Activated naive CD8-positive, alpha-beta T cell treated with anti-CD3 and anti-CD28 coated beads, Interleukin-2, amount 10 ng/mL, durations not matched to agents 7 days and 5 days (primary cell): ENCODE data around the gene MOK. TPM values are rescaled to one million over a fixed set of nuclear protein-coding genes. Genes with fewer than 3 reads are reported as not detected.

Source experiments
- ATAC-seq: fragments of 150-1000 bp; cut with Tn5 transposase; one replicate; pipeline ENCODE4 v1.10.0; 2021; ENCODE audit warnings: low read depth, moderate library complexity
- POLR2A ChIA-PET: fragments of 350-600 bp; sonication (Branson Sonifier 250); formaldehyde crosslinking; loops from one replicate; lab custom pipeline; 2021; ENCODE audit warnings: antibody characterized with exemption; lab: Charles Lee
- DNase-seq: peaks from one replicate; pipeline ENCODE4 v3.0.0; 2021
- H3K27ac Mint-ChIP-seq: one replicate; pipeline ENCODE4 v1.8.0; 2022; ENCODE audit warnings: mild to moderate bottlenecking, mixed read lengths
- H3K27me3 Mint-ChIP-seq: one replicate; pipeline ENCODE4 v1.8.0; 2022; ENCODE audit warnings: mild to moderate bottlenecking, moderate library complexity, mixed read lengths
- H3K36me3 Mint-ChIP-seq: one replicate; pipeline ENCODE4 v1.8.0; 2021; ENCODE audit warnings: mild to moderate bottlenecking, mixed read lengths
- H3K4me1 Mint-ChIP-seq: one replicate; pipeline ENCODE4 v1.8.0; 2021; ENCODE audit warnings: mixed read lengths
- H3K4me3 Mint-ChIP-seq: one replicate; pipeline ENCODE4 v1.8.0; 2022; ENCODE audit warnings: mild to moderate bottlenecking, moderate library complexity, mixed read lengths
- H3K9me3 Mint-ChIP-seq: one replicate; pipeline ENCODE4 v1.8.0; 2021; ENCODE audit warnings: mixed read lengths
- total RNA-seq, 2 experiments: library from RNA; stranded (reverse); gene quantifications; one replicate each; pipeline ENCODE4 v1.2.3, GENCODE V29; 2021

Gene MOK
- total RNA-seq, 2 experiments from 2014 or later = 2.4 to 2.7 TPM

DNA sequence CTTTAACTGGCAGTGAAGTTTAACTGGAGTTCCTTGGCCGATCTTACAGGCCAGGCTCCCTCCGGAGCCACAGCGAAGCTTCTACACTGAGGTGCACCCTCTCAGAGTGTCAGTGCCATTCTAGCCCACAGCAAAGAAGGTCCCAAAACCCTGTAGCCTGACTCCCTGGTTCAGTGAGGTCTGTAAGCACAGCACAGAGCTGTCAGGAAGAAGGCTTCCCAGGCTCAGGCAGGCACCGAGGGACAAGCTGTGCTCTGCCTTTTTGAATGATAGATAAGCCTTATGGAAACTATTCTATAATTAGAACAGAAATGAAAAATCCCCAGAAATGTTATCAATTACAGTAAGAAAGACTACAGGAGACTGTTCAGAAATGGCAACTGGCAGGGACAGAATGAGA lies 40.2 kb downstream of the MOK start:
- Mint-ChIP-seq H3K27ac (no peak overlapping the region), H3K4me1 (no peaks in the 10 kb centered on the region), H3K27me3 (no peaks in the 10 kb centered on the region), H3K4me3 (no peak overlapping the region), H3K9me3 (no peaks in the 10 kb centered on the region), H3K36me3 (no peaks in the 10 kb centered on the region)
- POLR2A ChIA-PET = interaction anchor here (0.6 kb wide), 1 partner anchor 257 kb away, joined by 4 read pairs; no protein-coding TSS in a partner anchor
- ATAC-seq (no peak), DNase-seq (no peak)

DNA sequence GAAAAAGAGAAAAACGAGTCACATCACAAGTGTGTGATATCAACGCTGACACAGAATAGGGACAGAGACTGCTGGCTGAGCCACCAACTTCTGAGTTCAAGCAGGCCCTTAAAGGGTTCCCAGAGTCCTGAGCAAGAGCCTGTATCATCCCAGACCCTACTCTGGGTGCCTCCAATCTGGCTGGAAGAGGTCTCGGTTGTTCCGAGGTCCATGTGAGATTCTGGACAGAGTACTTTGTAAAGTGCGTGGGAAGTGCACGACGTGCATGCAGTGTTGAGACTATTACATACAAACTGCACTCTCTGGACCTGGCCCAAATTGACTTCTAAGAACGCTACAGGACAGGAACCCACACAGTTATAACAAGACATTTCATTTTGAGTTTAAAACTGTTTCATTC lies 40.6 kb downstream of the MOK start:
- Mint-ChIP-seq H3K36me3 (no peaks in the 10 kb centered on the region), H3K4me1 (no peaks in the 10 kb centered on the region), H3K27me3 (no peaks in the 10 kb centered on the region), H3K9me3 (no peaks in the 10 kb centered on the region), H3K27ac (no peak overlapping the region), H3K4me3 (no peak overlapping the region)
- POLR2A ChIA-PET = interaction anchor here (0.6 kb wide), 1 partner anchor 257 kb away, joined by 4 read pairs; no protein-coding TSS in a partner anchor
- ATAC-seq = no peak
- no peak for DNase-seq

DNA sequence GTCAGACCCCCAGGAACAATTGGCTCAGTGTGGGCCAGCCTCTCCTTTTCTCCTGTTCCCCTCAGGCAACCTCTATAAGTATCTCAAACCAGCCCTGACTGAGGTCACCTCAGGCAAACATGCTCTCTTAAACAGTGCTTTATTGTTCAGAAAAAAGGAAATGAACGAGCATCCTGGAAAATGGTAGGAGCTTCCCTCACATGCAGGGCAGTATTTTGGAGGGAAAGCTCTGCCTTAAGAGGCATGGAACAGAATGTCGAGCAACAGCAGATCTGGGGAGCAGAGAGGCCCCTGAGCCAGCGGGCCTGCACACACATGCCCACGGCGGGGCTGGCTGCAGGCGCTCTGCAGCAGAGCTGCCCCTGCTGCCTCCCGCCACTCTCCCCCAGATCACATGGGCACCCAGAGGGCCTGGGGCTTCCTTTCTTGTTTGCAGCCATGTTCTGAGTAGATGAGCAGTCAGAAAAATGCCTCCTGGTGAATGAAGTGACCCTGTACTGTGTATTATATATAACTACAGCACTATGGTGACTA lies 42.0 kb downstream of the MOK start:
- no peaks in the 10 kb centered on the region for H3K36me3 Mint-ChIP-seq
- ATAC-seq (no peak), DNase-seq (no peak)
- H3K4me1 Mint-ChIP-seq = no peaks in the 10 kb centered on the region
- H3K9me3 Mint-ChIP-seq = no peaks in the 10 kb centered on the region
- H3K4me3 Mint-ChIP-seq = no peak overlapping the region
- POLR2A ChIA-PET = no interaction called here
- H3K27ac Mint-ChIP-seq = no peak overlapping the region
- no peaks in the 10 kb centered on the region for H3K27me3 Mint-ChIP-seq

DNA sequence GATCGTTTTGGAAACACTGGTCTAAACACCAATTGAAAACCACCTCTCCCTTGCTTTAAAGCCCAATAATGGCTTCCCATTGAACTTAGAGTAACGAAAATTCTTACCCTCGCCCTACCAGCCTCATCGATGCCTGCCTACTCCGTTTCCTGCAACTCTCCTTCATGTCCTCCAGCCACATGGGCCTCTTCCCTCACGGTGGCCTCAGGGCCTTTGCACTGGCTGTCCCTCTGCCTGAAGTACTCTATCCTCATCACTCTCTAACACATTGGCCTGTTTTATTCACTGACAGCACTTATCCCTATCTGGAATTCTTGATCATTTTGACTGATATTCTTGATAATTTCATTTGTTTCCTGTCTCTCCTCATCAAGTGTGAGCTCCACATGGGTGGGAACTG lies 46.8 kb downstream of the MOK start:
- Mint-ChIP-seq H3K27ac (no peak overlapping the region), H3K4me1 (no peaks in the 10 kb centered on the region), H3K36me3 (no peaks in the 10 kb centered on the region), H3K4me3 (no peak overlapping the region), H3K27me3 (no peaks in the 10 kb centered on the region), H3K9me3 (no peaks in the 10 kb centered on the region)
- POLR2A ChIA-PET = no interaction called here
- ATAC-seq (no peak), DNase-seq (no peak)

DNA sequence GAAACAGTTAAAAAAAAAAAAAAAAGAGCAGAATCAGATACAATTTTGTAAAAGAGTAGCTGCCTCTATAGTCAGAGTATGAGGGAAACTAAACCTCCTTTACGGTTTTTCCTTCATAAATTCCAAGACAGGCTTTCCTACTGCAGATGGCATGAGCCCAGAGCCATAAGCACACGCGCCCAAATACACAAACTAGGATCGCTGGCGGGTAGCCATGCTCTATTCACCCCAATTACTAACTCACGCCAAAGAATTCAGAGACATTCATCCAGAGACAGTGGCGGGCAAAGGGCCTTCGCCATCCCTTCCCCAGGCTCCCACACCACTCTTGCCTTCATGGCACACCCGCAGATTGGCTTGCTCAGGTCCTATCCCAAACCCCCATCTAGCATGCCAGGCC lies 48.2 kb downstream of the MOK start:
- Mint-ChIP-seq H3K27me3 (no peaks in the 10 kb centered on the region), H3K4me3 (no peak overlapping the region), H3K9me3 (no peaks in the 10 kb centered on the region), H3K27ac (no peak overlapping the region), H3K4me1 (no peaks in the 10 kb centered on the region), H3K36me3 (no peaks in the 10 kb centered on the region)
- DNase-seq = no peak
- no peak for ATAC-seq
- POLR2A ChIA-PET = no interaction called here

DNA sequence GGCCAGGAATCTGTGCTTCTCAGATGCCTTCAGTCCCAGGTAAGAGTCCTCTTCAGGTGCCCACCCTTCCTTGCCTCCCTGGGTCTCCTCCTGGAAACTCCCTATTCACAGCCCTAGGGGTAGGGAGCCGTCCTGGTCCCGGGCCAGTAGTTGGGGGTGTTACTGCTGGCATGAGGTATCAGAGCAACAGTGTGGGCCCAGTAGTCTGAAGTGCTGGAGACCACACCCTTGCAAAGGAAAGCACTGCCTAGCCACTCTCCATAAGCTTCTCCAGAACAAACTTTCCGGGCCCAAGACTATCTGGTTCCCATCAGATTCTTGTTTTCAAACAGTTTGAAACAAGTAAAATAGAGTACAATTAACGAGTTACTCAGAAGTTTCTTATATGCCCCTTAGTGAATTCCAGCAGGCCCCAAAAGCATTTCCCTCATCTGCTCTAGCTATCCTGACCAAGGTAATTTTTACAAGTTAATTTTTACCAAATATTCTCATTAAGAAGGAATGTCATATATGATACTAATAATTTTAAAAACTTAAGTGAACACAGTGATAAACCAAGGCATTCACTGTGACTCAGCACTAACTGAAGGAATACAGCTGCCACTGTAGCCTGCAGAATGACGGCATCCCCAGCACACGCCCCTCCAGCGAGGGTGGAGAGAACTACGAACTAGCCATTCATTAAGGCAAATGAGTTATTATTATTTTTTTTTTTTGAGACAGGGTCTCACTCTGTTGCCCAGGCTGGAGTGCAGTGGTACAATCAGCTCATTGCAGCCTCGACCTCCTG lies 49.4 kb downstream of the MOK start:
- no peaks in the 10 kb centered on the region for H3K27me3 Mint-ChIP-seq
- H3K36me3 Mint-ChIP-seq = no peaks in the 10 kb centered on the region
- POLR2A ChIA-PET = no interaction called here
- H3K9me3 Mint-ChIP-seq = no peaks in the 10 kb centered on the region
- no peaks in the 10 kb centered on the region for H3K4me1 Mint-ChIP-seq
- no peak overlapping the region for H3K27ac Mint-ChIP-seq
- no peak for DNase-seq
- ATAC-seq = no peak
- H3K4me3 Mint-ChIP-seq = no peak overlapping the region

DNA sequence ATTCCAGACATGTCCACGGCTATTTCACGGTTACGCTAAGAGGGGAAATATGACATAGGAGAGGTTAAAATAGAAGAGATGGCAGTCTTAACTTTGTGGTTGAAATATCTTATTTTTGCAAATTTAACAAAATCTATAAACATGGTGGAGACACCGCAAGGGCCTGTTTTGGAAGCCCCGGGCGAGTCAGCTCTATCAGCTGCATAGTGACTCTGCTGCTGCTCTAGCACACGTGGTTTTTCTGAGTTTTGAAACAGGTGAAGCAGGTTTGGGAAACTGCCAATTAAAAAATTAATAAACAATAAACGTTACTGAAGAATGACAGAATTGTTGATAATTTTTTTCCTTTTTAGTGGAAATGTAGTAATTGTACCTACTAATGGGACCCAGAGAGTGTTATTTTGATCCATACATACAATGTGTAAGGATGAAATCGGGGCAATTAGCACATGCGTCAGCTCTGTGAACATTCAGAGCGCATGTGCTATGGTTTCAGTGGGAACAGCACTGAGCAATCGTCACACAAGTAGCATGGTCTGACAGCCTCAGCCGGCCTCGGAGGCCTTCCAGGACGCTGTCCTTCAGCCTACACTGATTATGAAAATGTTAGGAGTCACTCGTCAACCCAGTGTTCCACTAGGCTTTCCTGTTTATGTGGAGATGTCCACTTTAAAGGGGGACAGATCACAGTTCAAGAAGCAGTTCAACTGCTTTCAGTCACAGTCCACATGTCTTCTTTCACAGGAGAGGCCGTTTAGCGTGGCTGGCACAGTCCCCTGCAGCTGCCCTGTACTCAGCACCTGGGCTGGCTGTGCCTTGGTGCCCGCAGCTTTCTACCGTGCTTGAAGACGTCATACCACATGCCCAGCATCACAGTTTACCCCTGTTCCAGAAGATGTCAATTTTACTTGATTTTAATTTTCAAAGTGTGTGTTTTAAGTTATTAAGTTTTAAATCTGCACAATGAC lies 51.8 kb downstream of the MOK start:
- POLR2A ChIA-PET = no interaction called here
- Mint-ChIP-seq H3K36me3 (no peaks in the 10 kb centered on the region), H3K27me3 (no peaks in the 10 kb centered on the region), H3K4me3 (no peak overlapping the region), H3K4me1 (no peaks in the 10 kb centered on the region), H3K27ac (no peak overlapping the region), H3K9me3 (no peaks in the 10 kb centered on the region)
- no peak for ATAC-seq
- no peak for DNase-seq

DNA sequence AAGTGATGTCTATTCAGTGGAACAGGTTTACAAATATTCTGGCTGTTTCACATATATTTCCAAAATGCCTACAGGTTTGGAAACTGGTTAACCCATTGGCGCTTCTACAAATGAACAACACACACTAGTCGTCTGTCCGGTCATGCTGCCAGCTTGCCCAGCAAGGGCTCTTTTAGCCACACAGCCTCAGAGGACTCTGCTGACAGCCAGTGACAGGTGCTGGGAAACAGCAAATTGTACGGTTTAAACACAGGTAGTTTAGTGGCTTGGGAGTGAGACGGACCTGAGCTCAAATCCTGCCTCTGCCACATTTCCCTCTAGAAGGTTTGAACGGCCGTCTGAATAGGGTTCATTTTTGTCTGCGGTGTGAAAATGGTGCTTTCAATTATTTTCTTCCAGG lies 53.8 kb downstream of the MOK start:
- Mint-ChIP-seq H3K4me3 (no peak overlapping the region), H3K27ac (no peak overlapping the region)

DNA sequence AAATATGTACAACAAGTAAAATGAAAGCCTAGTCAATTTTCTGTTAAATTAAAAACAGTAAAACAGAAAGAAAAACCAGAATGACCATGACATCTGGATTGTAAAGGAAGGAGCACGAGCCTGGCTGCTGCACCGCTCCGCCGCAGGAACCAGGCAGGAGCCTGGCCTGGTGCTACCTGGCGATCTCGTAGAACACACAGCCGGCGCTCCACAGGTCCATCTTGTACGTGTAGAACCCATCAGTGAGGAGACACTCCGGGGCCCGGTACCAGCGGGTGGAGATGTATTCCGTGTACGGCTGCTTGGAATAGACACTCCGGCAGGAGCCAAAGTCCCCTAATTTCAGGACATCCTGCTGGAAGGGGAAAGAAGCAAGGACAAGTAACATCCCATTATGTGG lies 54.3 kb downstream of the MOK start:
- POLR2A ChIA-PET = no interaction called here
- H3K27ac Mint-ChIP-seq = no peak overlapping the region
- H3K4me1 Mint-ChIP-seq = no peaks in the 10 kb centered on the region
- DNase-seq (no peak), ATAC-seq (no peak)
- no peaks in the 10 kb centered on the region for H3K36me3 Mint-ChIP-seq
- H3K27me3 Mint-ChIP-seq = no peaks in the 10 kb centered on the region
- H3K9me3 Mint-ChIP-seq = no peaks in the 10 kb centered on the region
- H3K4me3 Mint-ChIP-seq = no peak overlapping the region

More for the DNA sequence above, 53.8 kb downstream of the MOK start:
- Mint-ChIP-seq H3K27me3 (no peaks in the 10 kb centered on the region), H3K4me1 (no peaks in the 10 kb centered on the region), H3K36me3 (no peaks in the 10 kb centered on the region), H3K9me3 (no peaks in the 10 kb centered on the region)
- no peak for ATAC-seq
- POLR2A ChIA-PET = no interaction called here
- DNase-seq = no peak

DNA sequence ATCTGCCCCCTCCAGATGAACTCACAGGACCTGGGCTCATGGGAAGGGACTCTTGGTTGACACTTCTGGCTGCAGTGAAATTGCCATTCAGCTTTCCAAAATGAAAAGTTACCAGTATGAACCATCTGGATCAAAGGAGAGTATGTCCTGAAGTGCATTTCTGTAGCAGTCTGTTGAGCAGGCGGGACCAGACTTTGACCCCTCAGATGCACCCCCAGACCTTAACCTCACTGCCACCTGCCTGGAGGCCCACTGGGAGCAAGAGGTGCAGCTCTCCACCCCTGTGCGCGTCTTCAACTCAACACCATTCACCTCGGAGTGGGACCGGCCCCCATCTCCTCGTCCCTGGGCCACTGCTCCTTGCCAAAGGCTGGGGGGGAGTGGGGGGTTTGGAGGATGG lies 55.0 kb downstream of the MOK start:
- no peaks in the 10 kb centered on the region for H3K27me3 Mint-ChIP-seq

DNA sequence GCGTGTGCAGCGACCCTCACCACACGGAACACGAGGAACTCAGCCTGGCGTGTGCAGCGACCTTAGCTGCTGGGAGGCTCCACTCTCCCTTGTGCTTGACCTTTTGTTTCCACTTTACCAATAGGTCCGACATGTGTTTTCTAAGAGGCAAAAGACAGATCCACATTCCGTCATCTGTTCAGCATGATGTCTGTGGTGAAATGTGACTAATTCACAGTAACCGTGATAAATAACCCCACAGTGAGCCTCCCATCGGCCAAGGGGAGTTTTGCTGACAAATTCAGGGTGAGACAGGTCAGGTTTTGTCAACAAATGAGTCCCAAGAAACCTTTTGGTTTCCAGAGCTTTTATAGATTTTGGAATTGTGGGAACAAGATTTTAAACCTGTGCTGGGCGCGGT lies 55.9 kb downstream of the MOK start:
- POLR2A ChIA-PET = no interaction called here
- H3K36me3 Mint-ChIP-seq = no peaks in the 10 kb centered on the region
- no peak overlapping the region for H3K4me3 Mint-ChIP-seq
- H3K9me3 Mint-ChIP-seq = no peaks in the 10 kb centered on the region
- H3K4me1 Mint-ChIP-seq = no peaks in the 10 kb centered on the region
- DNase-seq (no peak), ATAC-seq (no peak)
- H3K27me3 Mint-ChIP-seq = no peaks in the 10 kb centered on the region
- H3K27ac Mint-ChIP-seq = no peak overlapping the region

More for the DNA sequence above, 55.0 kb downstream of the MOK start:
- Mint-ChIP-seq H3K4me3 (no peak overlapping the region), H3K9me3 (no peaks in the 10 kb centered on the region), H3K36me3 (no peaks in the 10 kb centered on the region), H3K27ac (no peak overlapping the region), H3K4me1 (no peaks in the 10 kb centered on the region)
- POLR2A ChIA-PET = no interaction called here
- DNase-seq = no peak
- no peak for ATAC-seq

DNA sequence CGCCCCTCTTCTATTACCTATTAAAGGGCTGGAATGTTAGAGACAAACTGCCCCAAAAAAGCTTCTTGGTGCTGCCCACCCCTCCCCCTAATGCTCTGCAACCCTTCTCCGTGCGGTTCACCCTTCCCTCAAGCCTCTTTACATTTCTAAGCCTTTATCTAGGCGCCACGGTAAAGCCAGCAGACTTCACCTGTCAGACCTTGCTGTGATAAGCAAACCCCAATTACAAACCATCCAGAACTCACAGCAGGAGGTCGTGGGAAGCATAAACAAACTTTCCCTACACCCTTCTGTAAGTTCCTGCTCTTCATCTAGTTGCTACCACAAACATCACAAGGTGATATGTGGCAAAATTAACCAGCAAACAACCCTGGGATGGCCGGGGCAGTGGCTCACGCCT lies 56.8 kb downstream of the MOK start:
- H3K4me1 Mint-ChIP-seq = no peaks in the 10 kb centered on the region
- ATAC-seq (no peak), DNase-seq (no peak)
- H3K4me3 Mint-ChIP-seq = no peak overlapping the region
- H3K36me3 Mint-ChIP-seq = no peaks in the 10 kb centered on the region
- H3K27me3 Mint-ChIP-seq = no peaks in the 10 kb centered on the region
- H3K9me3 Mint-ChIP-seq = no peaks in the 10 kb centered on the region
- POLR2A ChIA-PET = no interaction called here
- no peak overlapping the region for H3K27ac Mint-ChIP-seq

DNA sequence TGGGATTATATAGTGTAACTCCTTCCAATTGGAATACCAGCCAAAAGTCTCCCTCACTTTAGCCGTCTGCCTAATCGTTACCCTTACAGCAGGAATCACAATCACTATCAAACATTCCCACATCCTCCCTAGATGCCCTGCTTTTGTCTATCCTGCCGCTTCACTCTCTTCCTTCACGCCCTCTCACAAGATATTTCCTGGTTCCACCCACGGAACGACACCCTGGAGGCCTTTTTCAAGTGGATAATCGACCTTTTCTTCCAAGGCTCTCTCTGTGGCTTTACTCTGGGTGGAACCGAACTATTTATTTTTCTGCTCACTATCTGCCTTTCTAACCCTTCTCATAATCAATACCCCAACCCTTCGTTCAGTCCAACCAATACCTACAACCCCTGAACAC lies 58.9 kb downstream of the MOK start:
- H3K4me1 Mint-ChIP-seq = no peaks in the 10 kb centered on the region
- H3K27me3 Mint-ChIP-seq = no peaks in the 10 kb centered on the region
- H3K4me3 Mint-ChIP-seq = no peak overlapping the region
- POLR2A ChIA-PET = no interaction called here
- no peaks in the 10 kb centered on the region for H3K36me3 Mint-ChIP-seq
- ATAC-seq (no peak), DNase-seq (no peak)
- no peak overlapping the region for H3K27ac Mint-ChIP-seq
- no peaks in the 10 kb centered on the region for H3K9me3 Mint-ChIP-seq
